Nephron progenitor cell (in vitro differentiated cells): ENCODE measurements around the gene HYAL3.
A peak's percentile ranks its signal among the peaks of the same experiment; 100 is the strongest.
"Not testable (repeated sequence)": the region's sequence is repeated elsewhere in the genome, so short reads cannot be mapped to it uniquely, and the experiment has no call there.

Source experiments
- DNase-seq: peaks from one replicate; pipeline ENCODE4 v3.0.0; 2021
- H3K27ac Mint-ChIP-seq: 2 replicates; pipeline ENCODE4 v1.8.0; 2021; ENCODE audit warnings: mild to moderate bottlenecking, moderate library complexity, mixed read lengths
- H3K27me3 Mint-ChIP-seq: 2 replicates; pipeline ENCODE4 v1.8.0; 2021; ENCODE audit warnings: mild to moderate bottlenecking, low read depth, mixed read lengths; ENCODE audit not compliant: poor library complexity
- H3K36me3 Mint-ChIP-seq: 2 replicates; pipeline ENCODE4 v1.8.0; 2021; ENCODE audit warnings: low read depth, mixed read lengths
- H3K4me1 Mint-ChIP-seq: 2 replicates; pipeline ENCODE4 v1.8.0; 2021; ENCODE audit warnings: mixed read lengths
- H3K4me3 Mint-ChIP-seq: 2 replicates; pipeline ENCODE4 v1.8.0; 2021; ENCODE audit warnings: mild to moderate bottlenecking, moderate library complexity, mixed read lengths
- H3K9me3 Mint-ChIP-seq: 2 replicates; pipeline ENCODE4 v1.8.0; 2021; ENCODE audit warnings: mild to moderate bottlenecking, moderate library complexity, mixed read lengths
- TF ChIP-seq, protein P1 (sequence below): fragments of 200-600 bp; sonication (generic); IDR thresholded peaks from 2 replicates; pipeline ENCODE4 v1.5.0; 2021; ENCODE audit warnings: antibody characterized with exemption

The HYAL3 gene

DNA sequence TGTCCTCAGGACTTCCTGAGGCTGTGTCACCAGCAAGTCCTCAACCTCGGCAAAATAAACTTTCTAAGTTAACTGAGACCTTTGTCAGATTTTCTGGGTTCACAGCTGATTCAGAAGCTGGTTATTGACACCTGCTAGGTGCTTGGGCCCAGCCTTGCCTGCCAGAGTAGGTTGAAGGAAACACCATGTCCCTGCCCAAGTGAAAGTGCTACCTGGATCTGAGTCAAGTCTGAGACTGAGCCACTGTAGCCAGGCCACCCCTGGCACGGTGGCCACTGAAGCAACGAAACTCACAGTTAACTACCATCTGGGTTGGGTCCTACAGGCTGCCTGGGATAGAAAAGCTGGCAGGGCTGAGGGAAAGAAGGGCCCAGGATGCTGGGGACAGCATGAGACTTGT, 15.1 kb upstream of the HYAL3 start:
- no peak for DNase-seq
- H3K36me3 Mint-ChIP-seq: peaks cover 58% of the 10 kb centered on the region
- H3K27ac Mint-ChIP-seq: peak overlapping the region; percentile 62

DNA sequence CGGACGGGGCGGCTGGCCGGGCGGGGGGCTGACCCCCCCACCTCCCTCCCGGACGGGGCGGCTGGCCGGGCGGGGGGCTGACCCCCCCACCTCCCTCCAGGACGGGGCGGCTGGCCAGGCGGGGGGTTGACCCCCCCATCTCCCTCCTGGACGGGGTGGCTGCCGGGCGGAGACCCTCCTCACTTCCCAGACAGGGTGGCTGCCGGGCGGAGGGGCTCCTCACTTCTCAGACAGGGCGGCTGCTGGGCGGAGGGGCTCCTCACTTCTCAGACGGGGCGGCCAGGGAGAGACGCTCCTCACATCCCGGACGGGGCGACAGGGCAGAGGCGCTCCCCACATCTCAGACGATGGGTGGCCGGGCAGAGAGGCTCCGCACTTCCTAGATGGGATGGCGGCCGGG, 12.8 kb upstream of the HYAL3 start:
- peaks cover 51% of the 10 kb centered on the region for H3K9me3 Mint-ChIP-seq

More for the DNA sequence above, 15.1 kb upstream of the HYAL3 start:
- TF ChIP-seq, protein P1, sequence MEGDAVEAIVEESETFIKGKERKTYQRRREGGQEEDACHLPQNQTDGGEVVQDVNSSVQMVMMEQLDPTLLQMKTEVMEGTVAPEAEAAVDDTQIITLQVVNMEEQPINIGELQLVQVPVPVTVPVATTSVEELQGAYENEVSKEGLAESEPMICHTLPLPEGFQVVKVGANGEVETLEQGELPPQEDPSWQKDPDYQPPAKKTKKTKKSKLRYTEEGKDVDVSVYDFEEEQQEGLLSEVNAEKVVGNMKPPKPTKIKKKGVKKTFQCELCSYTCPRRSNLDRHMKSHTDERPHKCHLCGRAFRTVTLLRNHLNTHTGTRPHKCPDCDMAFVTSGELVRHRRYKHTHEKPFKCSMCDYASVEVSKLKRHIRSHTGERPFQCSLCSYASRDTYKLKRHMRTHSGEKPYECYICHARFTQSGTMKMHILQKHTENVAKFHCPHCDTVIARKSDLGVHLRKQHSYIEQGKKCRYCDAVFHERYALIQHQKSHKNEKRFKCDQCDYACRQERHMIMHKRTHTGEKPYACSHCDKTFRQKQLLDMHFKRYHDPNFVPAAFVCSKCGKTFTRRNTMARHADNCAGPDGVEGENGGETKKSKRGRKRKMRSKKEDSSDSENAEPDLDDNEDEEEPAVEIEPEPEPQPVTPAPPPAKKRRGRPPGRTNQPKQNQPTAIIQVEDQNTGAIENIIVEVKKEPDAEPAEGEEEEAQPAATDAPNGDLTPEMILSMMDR: no peak
- H3K27me3 Mint-ChIP-seq: no peaks in the 10 kb centered on the region
- peaks cover 38% of the 10 kb centered on the region for H3K4me1 Mint-ChIP-seq
- H3K9me3 Mint-ChIP-seq: peaks cover 28% of the 10 kb centered on the region
- H3K4me3 Mint-ChIP-seq: no peak overlapping the region

DNA sequence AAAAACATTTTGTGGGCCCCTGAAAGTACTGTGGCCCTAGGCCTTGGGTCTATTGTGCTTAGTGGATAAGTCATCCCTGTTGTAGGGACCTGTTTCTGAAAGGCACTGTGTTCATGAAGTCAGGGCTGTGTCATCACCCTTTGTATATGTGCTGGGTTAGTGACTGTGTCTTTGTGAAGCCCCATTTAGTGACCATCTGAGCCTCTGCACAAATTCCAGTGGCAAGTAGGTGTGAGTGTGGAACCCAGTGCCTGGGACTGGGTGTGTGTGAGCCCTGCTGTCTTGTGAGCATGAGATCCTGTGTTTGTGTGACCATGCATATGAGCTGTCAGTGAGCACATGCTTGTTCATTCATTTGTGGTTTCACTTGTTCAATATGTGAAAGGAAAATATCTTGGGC, 5.4 kb upstream of the HYAL3 start:
- DNase-seq: no peak
- peaks cover 22% of the 10 kb centered on the region for H3K4me1 Mint-ChIP-seq

More for the DNA sequence above, 12.8 kb upstream of the HYAL3 start:
- H3K4me1 Mint-ChIP-seq: peaks cover 16% of the 10 kb centered on the region
- H3K27me3 Mint-ChIP-seq, DNase-seq, H3K4me3 Mint-ChIP-seq, H3K27ac Mint-ChIP-seq: not testable (repeated sequence)
- peaks cover 55% of the 10 kb centered on the region for H3K36me3 Mint-ChIP-seq

DNA sequence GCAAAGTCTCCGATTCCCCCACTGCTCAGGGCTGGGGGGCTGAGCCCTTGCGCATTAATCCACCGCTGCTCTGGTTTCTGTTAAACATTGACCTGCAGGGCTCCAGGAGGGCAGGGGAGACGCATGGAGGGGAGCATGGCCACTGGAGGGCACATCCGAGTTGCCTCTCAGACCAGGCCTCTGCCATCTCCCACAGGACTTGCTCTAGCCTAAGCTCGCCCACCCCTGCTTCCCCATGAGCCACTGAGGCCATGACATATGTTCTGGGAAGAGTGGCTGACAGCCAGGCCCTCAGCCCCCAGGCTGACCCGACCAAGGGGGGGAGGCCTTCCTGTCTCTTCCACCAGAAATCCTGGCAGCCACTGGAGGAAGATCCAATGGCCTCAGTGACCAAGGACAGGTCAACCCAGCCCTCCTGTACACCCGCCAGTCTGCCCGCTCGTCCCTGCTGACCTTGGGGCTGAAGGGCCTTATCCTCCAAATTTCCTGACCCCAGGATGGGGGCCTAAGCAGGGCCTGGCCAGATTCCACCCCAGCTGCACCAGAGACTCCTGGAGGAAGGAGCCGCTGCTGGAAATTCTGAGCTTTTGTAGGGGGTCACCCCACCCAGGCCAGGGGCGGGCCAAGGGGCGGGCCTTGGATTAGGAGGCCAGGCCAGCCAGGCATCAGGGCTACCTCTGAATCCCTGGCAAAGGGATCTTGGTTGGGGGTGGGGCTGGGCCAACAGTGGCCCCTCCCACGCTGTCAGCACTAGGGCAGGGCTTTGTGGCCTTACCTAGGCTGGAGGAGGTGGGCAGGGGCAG, 4.0 kb upstream of the HYAL3 start, which contains the start of gene HYAL1:
HYAL1 (minus strand) TSS at position 562 of the 803 bp plus-strand sequence. CDS start 618 bp downstream, outside the sequence.
- TF ChIP-seq, protein P1: no peak
- peak; percentile 40 for DNase-seq
- no peak within 1 kb of the TSS for H3K4me3 Mint-ChIP-seq
- H3K9me3 Mint-ChIP-seq: peaks cover 27% of the 10 kb centered on the region
- peaks cover 29% of the 10 kb centered on the region for H3K4me1 Mint-ChIP-seq
- H3K27me3 Mint-ChIP-seq: peaks cover 5% of the 10 kb centered on the region
- H3K36me3 Mint-ChIP-seq: peaks cover 11% of the 10 kb centered on the region
- no peak within 1 kb of the TSS for H3K27ac Mint-ChIP-seq

More for the DNA sequence above, 5.4 kb upstream of the HYAL3 start:
- H3K9me3 Mint-ChIP-seq: peaks cover 41% of the 10 kb centered on the region
- no peaks in the 10 kb centered on the region for H3K27me3 Mint-ChIP-seq
- H3K27ac Mint-ChIP-seq: no peak overlapping the region
- TF ChIP-seq, protein P1: no peak
- H3K36me3 Mint-ChIP-seq: peaks cover 21% of the 10 kb centered on the region
- H3K4me3 Mint-ChIP-seq: no peak overlapping the region

DNA sequence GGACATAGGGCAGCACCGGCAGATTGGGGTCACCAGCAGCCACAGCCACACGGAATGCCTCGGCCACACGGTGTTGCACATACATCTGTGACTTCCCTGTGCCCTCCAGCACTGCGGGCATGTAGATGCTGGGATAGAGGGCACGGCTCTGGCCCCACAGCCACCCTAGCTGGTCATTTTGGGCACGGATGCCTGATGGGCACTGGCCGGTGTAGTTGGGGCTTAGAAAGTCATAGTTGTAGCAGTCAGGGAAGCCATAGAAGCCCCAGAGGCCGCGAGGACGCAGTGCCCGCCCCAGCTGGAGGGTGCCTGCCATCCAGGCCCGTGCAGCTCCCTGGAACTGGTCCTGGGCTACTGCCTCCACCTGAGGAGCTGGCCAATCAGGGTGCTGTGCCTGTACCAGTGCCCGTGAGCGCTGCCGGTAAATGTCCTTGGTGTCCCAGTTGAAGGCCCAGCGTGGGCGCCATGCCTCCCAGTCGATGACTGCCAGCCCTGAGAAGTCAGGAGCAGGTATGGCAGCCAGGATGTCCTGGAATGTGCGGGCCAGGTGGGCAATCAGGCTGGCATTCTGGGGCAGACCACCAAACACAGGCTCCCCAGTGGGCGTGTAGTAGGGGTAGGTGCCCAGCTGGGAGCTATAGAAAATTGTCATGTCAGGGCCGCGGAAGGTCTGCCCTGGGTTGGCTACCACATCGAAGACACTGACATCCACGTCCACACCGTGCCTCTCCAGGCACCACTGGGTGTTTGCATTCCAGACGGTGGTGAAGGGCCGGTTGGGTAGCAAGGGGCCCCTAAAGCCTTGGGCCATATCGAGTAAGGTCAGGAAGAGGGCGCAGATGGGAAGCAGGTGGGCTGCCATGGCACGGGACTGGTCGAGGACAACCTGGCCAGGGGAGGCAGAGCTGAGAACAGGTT, 3.1 kb upstream of the HYAL3 start:
- peaks cover 29% of the 10 kb centered on the region for H3K4me1 Mint-ChIP-seq
- H3K9me3 Mint-ChIP-seq: peaks cover 19% of the 10 kb centered on the region
- H3K27me3 Mint-ChIP-seq: peaks cover 5% of the 10 kb centered on the region
- H3K36me3 Mint-ChIP-seq: peaks cover 11% of the 10 kb centered on the region
- DNase-seq: no peak
- H3K4me3 Mint-ChIP-seq: no peak overlapping the region
- no peak overlapping the region for H3K27ac Mint-ChIP-seq
- TF ChIP-seq, protein P1: no peak

DNA sequence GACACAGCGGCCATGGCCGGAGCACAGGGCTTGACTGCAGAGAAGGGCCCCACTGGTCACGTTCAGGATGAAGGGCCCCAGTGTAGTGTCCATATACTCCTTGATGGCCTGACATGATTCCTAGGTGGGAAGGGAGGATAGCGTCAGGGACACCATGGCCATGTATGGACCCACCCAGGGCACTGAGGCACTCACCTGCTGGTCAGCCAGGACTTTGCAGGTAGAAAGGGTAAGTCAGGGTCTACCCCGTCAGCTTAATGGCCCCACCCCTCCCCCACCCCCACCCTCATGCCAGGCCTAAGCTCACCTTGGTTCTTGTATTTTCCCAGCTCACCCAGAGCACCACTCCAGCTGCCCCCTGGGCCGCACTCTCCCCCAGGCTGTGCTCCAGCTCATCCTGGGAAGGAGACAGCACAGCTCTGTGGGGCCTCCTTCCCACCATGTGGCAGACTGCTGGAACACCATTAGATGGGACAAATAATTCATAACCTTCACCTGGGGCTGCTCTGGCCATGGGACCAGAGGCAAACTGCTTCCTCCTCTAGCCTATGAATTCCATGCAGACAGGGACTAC, 1.6 kb upstream of the HYAL3 start:
- Mint-ChIP-seq H3K36me3 (peaks cover 2% of the 10 kb centered on the region), H3K27me3 (peaks cover 5% of the 10 kb centered on the region), H3K4me1 (peaks cover 29% of the 10 kb centered on the region), H3K27ac (no peak overlapping the region), H3K4me3 (peak overlapping the region; percentile 96), H3K9me3 (peaks cover 3% of the 10 kb centered on the region)
- TF ChIP-seq, protein P1: no peak
- no peak for DNase-seq
